HepG2 (cell line): ENCODE measurements around the gene SLC16A9. TPM values are rescaled to one million over a fixed set of nuclear protein-coding genes. Genes with fewer than 3 reads are reported as not detected.
A peak's percentile ranks its signal among the peaks of the same experiment; 100 is the strongest.

Experiments used
- BCL6 ChIP-seq: IDR thresholded peaks from 2 replicates; pipeline ENCODE4 v1.6.1; 2016; ENCODE audit warnings: missing genetic modification reagents, missing compliant biosample characterization
- FOXA3 ChIP-seq: IDR thresholded peaks from 2 replicates; pipeline ENCODE4 v1.6.1; 2016; ENCODE audit warnings: missing genetic modification reagents, missing compliant biosample characterization
- FOXP4 ChIP-seq: sonication (generic); formaldehyde crosslinking; IDR thresholded peaks from 2 replicates; pipeline ENCODE4 v1.4.0; 2020; ENCODE audit warnings: missing genetic modification reagents
- HHEX ChIP-seq: IDR thresholded peaks from 2 replicates; pipeline ENCODE4 v1.6.1; 2016; ENCODE audit warnings: control low read depth
- HIC2 ChIP-seq: sonication (generic); formaldehyde crosslinking; IDR thresholded peaks from 2 replicates; pipeline ENCODE4 v1.9.0; 2022; ENCODE audit warnings: low read depth, missing genetic modification reagents
- HOMEZ ChIP-seq: IDR thresholded peaks from 2 replicates; pipeline ENCODE4 v1.6.1; 2016; ENCODE audit warnings: low read depth
- JUN ChIP-seq: sonication (generic); formaldehyde crosslinking; IDR thresholded peaks from 2 replicates; pipeline ENCODE4 v1.4.0; 2020; ENCODE audit warnings: mild to moderate bottlenecking, missing genetic modification reagents
- KAT8 ChIP-seq: IDR thresholded peaks from 2 replicates; pipeline ENCODE4 v1.6.1; 2016; ENCODE audit warnings: missing genetic modification reagents, missing compliant biosample characterization
- MIXL1 ChIP-seq: IDR thresholded peaks from 2 replicates; pipeline ENCODE4 v1.6.1; 2016
- MYNN ChIP-seq: sonication (generic); formaldehyde crosslinking; IDR thresholded peaks from 2 replicates; pipeline ENCODE4 v1.4.0; 2020; ENCODE audit warnings: mild to moderate bottlenecking, low read depth, missing genetic modification reagents
- NR2F6 ChIP-seq, 2 experiments: IDR thresholded peaks; 2 replicates each; pipeline ENCODE4 v1.6.1; 2016; ENCODE audit warnings: antibody characterized with exemption in 1 of 2, mild to moderate bottlenecking in 1 of 2
- PATZ1 ChIP-seq: sonication (generic); formaldehyde crosslinking; IDR thresholded peaks from 2 replicates; pipeline ENCODE4 v1.4.0; 2020; ENCODE audit warnings: missing genetic modification reagents
- RBAK ChIP-seq: sonication (generic); formaldehyde crosslinking; IDR thresholded peaks from 2 replicates; pipeline ENCODE4 v1.5.1; 2020; ENCODE audit warnings: mild to moderate bottlenecking, missing genetic modification reagents
- RERE ChIP-seq: IDR thresholded peaks from 2 replicates; pipeline ENCODE4 v1.6.1; 2016; ENCODE audit warnings: low read depth, missing genetic modification reagents, missing compliant biosample characterization
- RXRB ChIP-seq: IDR thresholded peaks from 2 replicates; pipeline ENCODE4 v1.6.1; 2016; ENCODE audit warnings: borderline replicate concordance, missing genetic modification reagents, missing compliant biosample characterization
- SAP130 ChIP-seq: IDR thresholded peaks from 2 replicates; pipeline ENCODE4 v1.6.1; 2016; ENCODE audit warnings: low read depth
- SOX5 ChIP-seq: IDR thresholded peaks from 2 replicates; pipeline ENCODE4 v1.6.1; 2016; ENCODE audit warnings: borderline replicate concordance
- TEAD3 ChIP-seq: optimal IDR thresholded peaks from 2 replicates; pipeline ENCODE3; 2016; ENCODE audit warnings: borderline replicate concordance
- ZNF547 ChIP-seq: sonication (generic); formaldehyde crosslinking; IDR thresholded peaks from 2 replicates; pipeline ENCODE4 v1.5.1; 2020; ENCODE audit warnings: mild to moderate bottlenecking, missing genetic modification reagents
- polyA plus RNA-seq, 8 experiments: library from polyadenylated mRNA; depleted of rRNA in 3 of 8; stranded (reverse) in 7 of 8; unstranded in 1 of 8; fragments of >200 nt; fragmentation: Illumina TruSeq in 4 of 8; extraction: Trizol in 4 of 8; gene quantifications; 2 replicates each; pipeline versions ENCODE4 v1.2.1 to v1.2.3, GENCODE V29; 2011 to 2016; ENCODE audit warnings: low read depth in 4 of 8, missing spikeins in 1 of 8, mixed read lengths in 1 of 8; ENCODE audit not compliant: insufficient read depth in 1 of 8
- total RNA-seq, 5 experiments: library from RNA; depleted of rRNA; stranded (reverse); fragments of >200 nt; fragmentation: Illumina TruSeq; extraction: Trizol; gene quantifications; 2 replicates each; pipeline ENCODE4 v1.2.3, GENCODE V29; 2016; ENCODE audit warnings: low read depth in 1 of 5

Gene SLC16A9
- total and polyA plus RNA-seq, 2 of the 13 experiments (the other 11 are each of a cell fraction or from before 2014, with no cell fraction given): 0.01 to 0.09 TPM

- TF ChIP-seq NR2F6 (IDR thresholded peaks at IDR 0.05) (peak; percentile 37; the same call in 1 of the 2 replicates), NR2F6 (CRISPR knock-in tag; IDR thresholded peaks at IDR 0.05) (peak; percentile 27; the same call in 1 of the 2 replicates), ZNF547 (CRISPR knock-in tag) (no peak), HHEX (CRISPR knock-in tag) (peak; percentile 89), RXRB (CRISPR knock-in tag) (peak; percentile 47; the same call in 1 of the 2 replicates), MYNN (CRISPR knock-in tag) (no peak), PATZ1 (peak; percentile 29; the same call in 1 of the 2 replicates), HOMEZ (peak; percentile 38; the same call in 1 of the 2 replicates), KAT8 (0 out of 2 replicates have a peak, but pooled peaks have one; percentile 38), SOX5 (CRISPR knock-in tag) (peak; percentile 89), SAP130 (CRISPR knock-in tag) (peak; percentile 81), JUN (CRISPR knock-in tag) (peak; percentile 58; the same call in 1 of the 2 replicates), TEAD3 (CRISPR knock-in tag) (peak; percentile 85), HIC2 (CRISPR knock-in tag) (no peak), RERE (0 out of 2 replicates have a peak, but pooled peaks have one; percentile 30), MIXL1 (CRISPR knock-in tag) (peak; percentile 77), RBAK (CRISPR knock-in tag) (no peak), FOXP4 (CRISPR knock-in tag) (peak; percentile 76), BCL6 (peak; percentile 59; the same call in 1 of the 2 replicates), FOXA3 (CRISPR knock-in tag) (peak; percentile 91)
Observed at GRCh38 chr10:59702347-59702746, 7.3 kb downstream of the SLC16A9 start (continued).
